GM12878 (cell line): Measurements from ENCODE around the gene CAST. TPM values are rescaled to one million over a fixed set of nuclear protein-coding genes. Genes with fewer than 3 reads are reported as not detected.

ENCODE experiments used
- ATF3 ChIP-seq: IDR thresholded peaks from 2 replicates; pipeline ENCODE4 v1.6.1; 2011; ENCODE audit warnings: low read depth, mild to moderate bottlenecking, low read length, moderate library complexity, borderline replicate concordance; ENCODE audit errors: extremely low read depth
- CBX3 ChIP-seq: fragments of 200-600 bp; sonication (generic); IDR thresholded peaks from 2 replicates; pipeline ENCODE4 v1.6.1; 2016; ENCODE audit warnings: low read depth, borderline replicate concordance
- E2F4 ChIP-seq: IDR thresholded peaks from 2 replicates; pipeline ENCODE4 v1.6.1; 2012; ENCODE audit warnings: low read depth, low read length, improper control_type of control experiment
- EGR1 ChIP-seq, 2 experiments: IDR thresholded peaks; 1 replicate in 1 of 2; 2 replicates in 1 of 2; pipeline ENCODE4 v1.6.1; 2011 to 2012; ENCODE audit warnings: low read depth in 2 of 2, low read length in 2 of 2, borderline replicate concordance in 1 of 2, mild to moderate bottlenecking in 1 of 2, moderate library complexity in 1 of 2
- ESRRA ChIP-seq: IDR thresholded peaks from 2 replicates; pipeline ENCODE4 v1.6.1; 2012; ENCODE audit warnings: mild to moderate bottlenecking, low read length, improper control_type of control experiment
- EZH2 ChIP-seq: IDR thresholded peaks from 2 replicates; pipeline ENCODE4 v1.6.1; 2012; ENCODE audit warnings: low read depth, mild to moderate bottlenecking, control low read depth, inconsistent platforms, low read length, borderline replicate concordance; ENCODE audit not compliant: control insufficient read depth
- FOS ChIP-seq: IDR thresholded peaks from 3 replicates; pipeline ENCODE4 v1.6.1; 2011; ENCODE audit warnings: borderline replicate concordance; ENCODE audit not compliant: insufficient read length; ENCODE audit errors: extremely low read depth
- FOXK2 ChIP-seq: fragments of 450-650 bp; IDR thresholded peaks from 2 replicates; pipeline ENCODE4 v1.6.1; 2017; ENCODE audit warnings: mild to moderate bottlenecking, moderate library complexity
- FOXM1 ChIP-seq: IDR thresholded peaks from 2 replicates; pipeline ENCODE4 v1.6.1; 2012; ENCODE audit warnings: low read depth, mild to moderate bottlenecking, inconsistent platforms, low read length, moderate library complexity
- IKZF1 ChIP-seq: fragments of 450-650 bp; conservative IDR thresholded peaks from 2 replicates; pipeline ENCODE4 v1.6.1; 2017; ENCODE audit warnings: antibody characterized with exemption, mild to moderate bottlenecking
- MLLT1 ChIP-seq: fragments of 450-650 bp; IDR thresholded peaks from 2 replicates; pipeline ENCODE4 v1.6.1; 2016; ENCODE audit warnings: mild to moderate bottlenecking
- NFIC ChIP-seq: IDR thresholded peaks from 2 replicates; pipeline ENCODE4 v1.6.1; 2012; ENCODE audit warnings: low read depth, mild to moderate bottlenecking, inconsistent platforms, low read length, moderate library complexity
- NFXL1 ChIP-seq: fragments of 450-650 bp; IDR thresholded peaks from 2 replicates; pipeline ENCODE4 v1.6.1; 2017; ENCODE audit warnings: antibody characterized with exemption, mild to moderate bottlenecking, borderline replicate concordance
- NKRF ChIP-seq: fragments of 450-650 bp; conservative IDR thresholded peaks from 2 replicates; pipeline ENCODE4 v1.6.1; 2017; ENCODE audit warnings: mild to moderate bottlenecking, moderate library complexity
- NR2F1 ChIP-seq: fragments of 450-650 bp; conservative IDR thresholded peaks from 2 replicates; pipeline ENCODE4 v1.6.1; 2017; ENCODE audit warnings: mild to moderate bottlenecking
- NRF1 ChIP-seq: conservative IDR thresholded peaks from 2 replicates; pipeline ENCODE4 v1.6.1; 2011; ENCODE audit warnings: mild to moderate bottlenecking, low read depth, low read length, improper control_type of control experiment
- POLR2A ChIP-seq: IDR thresholded peaks from 2 replicates; pipeline ENCODE4 v1.6.1; 2011; ENCODE audit warnings: low read depth, mild to moderate bottlenecking, low read length
- POU2F2 ChIP-seq: IDR thresholded peaks from 3 replicates; pipeline ENCODE4 v1.6.1; 2011; ENCODE audit warnings: low read depth, mild to moderate bottlenecking, low read length, borderline replicate concordance
- RAD21 ChIP-seq: IDR thresholded peaks from 2 replicates; pipeline ENCODE4 v1.6.1; 2011; ENCODE audit warnings: mild to moderate bottlenecking, low read depth, low read length, moderate library complexity; ENCODE audit not compliant: insufficient read depth
- SIN3A ChIP-seq: IDR thresholded peaks from 2 replicates; pipeline ENCODE4 v1.6.1; 2012; ENCODE audit warnings: low read depth, low read length, improper control_type of control experiment
- SMAD5 ChIP-seq: IDR thresholded peaks from 2 replicates; pipeline ENCODE4 v1.6.1; 2016; ENCODE audit warnings: antibody characterized with exemption, low read depth
- SREBF1 ChIP-seq: IDR thresholded peaks from 2 replicates; pipeline ENCODE4 v1.6.1; 2012; ENCODE audit warnings: mild to moderate bottlenecking, low read length
- SRF ChIP-seq, 2 experiments: IDR thresholded peaks; 2 replicates each; pipeline ENCODE4 v1.6.1; 2011; ENCODE audit warnings: low read depth in 2 of 2, low read length in 2 of 2, mild to moderate bottlenecking in 1 of 2, moderate library complexity in 1 of 2
- SUZ12 ChIP-seq: fragments of 200-600 bp; sonication (generic); IDR thresholded peaks from one replicate; pipeline ENCODE4 v1.6.1; 2018; ENCODE audit warnings: antibody characterized with exemption, mild to moderate bottlenecking; ENCODE audit not compliant: unreplicated experiment
- ZNF274 ChIP-seq: IDR thresholded peaks from one replicate; pipeline ENCODE4 v1.8.0; 2011; ENCODE audit not compliant: insufficient read length, insufficient read depth
- ZSCAN29 ChIP-seq: fragments of 450-650 bp; IDR thresholded peaks from 2 replicates; pipeline ENCODE4 v1.6.1; 2017; ENCODE audit warnings: mild to moderate bottlenecking, moderate library complexity
- polyA plus RNA-seq, 11 experiments: library from polyadenylated mRNA; depleted of rRNA in 4 of 11; unstranded in 6 of 11; stranded (reverse) in 5 of 11; fragments of >200 nt; fragmentation: Nextera tagmentation in 4 of 11; fragmentation: Illumina TruSeq in 1 of 11; extraction: Ambion mirVana in 4 of 11; extraction: Trizol in 1 of 11; gene quantifications; 1 replicate in 1 of 11; 2 replicates in 10 of 11; pipeline versions ENCODE4 v1.2.1 to v1.2.3, GENCODE V29; 2011 to 2016; ENCODE audit warnings: inconsistent platforms in 2 of 11, missing spikeins in 2 of 11, low read depth in 1 of 11
- total RNA-seq, 4 experiments: library from RNA; depleted of rRNA in 3 of 4; stranded (reverse); fragments of >200 nt in 3 of 4; fragmentation: Illumina TruSeq in 1 of 4; extraction: Trizol in 1 of 4; gene quantifications; 2 replicates each; pipeline versions ENCODE4 v1.2.1 to v1.2.3, GENCODE V29; 2013 to 2021

CAST gene
- total and polyA plus RNA-seq, 10 of the 15 experiments (the other 5 are each of a cell fraction or from before 2014, with no cell fraction given), result 31.7 to 140 (median 68.5) TPM

GRCh38 chr5:96816411-96816939, 154.3 kb downstream of the CAST start (continued):
- TF ChIP-seq E2F4 (no peak), RAD21 (no peak), POLR2A (no peak), FOS (no peak), FOXK2 (no peak), ZSCAN29 (no peak), MLLT1 (peak; percentile 55), NR2F1 (peak; percentile 42; the same call in 1 of the 2 replicates), SMAD5 (no peak), ZNF274 (no peak), ESRRA (no peak), ATF3 (no peak), FOXM1 (no peak), POU2F2 (no peak), SRF (IDR thresholded peaks at IDR 0.05; ENCODE audit: low read depth in 2 of 2, low read length in 2 of 2) (no peak), SIN3A (no peak), EZH2 (0 out of 2 replicates have a peak, but pooled peaks have one; percentile 52), NRF1 (no peak), NKRF (0 out of 2 replicates have a peak, but pooled peaks have one; percentile 11), NFXL1 (no peak), SREBF1 (no peak), NFIC (peak; percentile 47; the same call in 1 of the 2 replicates), IKZF1 (peak; percentile 78), SUZ12 (no peak), CBX3 (no peak), EGR1 (IDR thresholded peaks at IDR 0.05; ENCODE audit: borderline replicate concordance in 1 of 2, low read depth in 2 of 2, low read length in 2 of 2) (no peak)
